Stimulated activated CD8-positive, alpha-beta memory T cell treated with anti-CD3 and anti-CD28 coated beads, Interleukin-12 subunit alpha, Interleukin-12 subunit beta, amount 100 ng/mL, for 1 hour (primary cell): ENCODE measurements around the gene PRDM16.

ENCODE experiments used
- DNase-seq: peaks from one replicate; pipeline ENCODE4 v3.0.0-alpha.2; 2020; ENCODE audit warnings: low read depth

The PRDM16 gene

DNA sequence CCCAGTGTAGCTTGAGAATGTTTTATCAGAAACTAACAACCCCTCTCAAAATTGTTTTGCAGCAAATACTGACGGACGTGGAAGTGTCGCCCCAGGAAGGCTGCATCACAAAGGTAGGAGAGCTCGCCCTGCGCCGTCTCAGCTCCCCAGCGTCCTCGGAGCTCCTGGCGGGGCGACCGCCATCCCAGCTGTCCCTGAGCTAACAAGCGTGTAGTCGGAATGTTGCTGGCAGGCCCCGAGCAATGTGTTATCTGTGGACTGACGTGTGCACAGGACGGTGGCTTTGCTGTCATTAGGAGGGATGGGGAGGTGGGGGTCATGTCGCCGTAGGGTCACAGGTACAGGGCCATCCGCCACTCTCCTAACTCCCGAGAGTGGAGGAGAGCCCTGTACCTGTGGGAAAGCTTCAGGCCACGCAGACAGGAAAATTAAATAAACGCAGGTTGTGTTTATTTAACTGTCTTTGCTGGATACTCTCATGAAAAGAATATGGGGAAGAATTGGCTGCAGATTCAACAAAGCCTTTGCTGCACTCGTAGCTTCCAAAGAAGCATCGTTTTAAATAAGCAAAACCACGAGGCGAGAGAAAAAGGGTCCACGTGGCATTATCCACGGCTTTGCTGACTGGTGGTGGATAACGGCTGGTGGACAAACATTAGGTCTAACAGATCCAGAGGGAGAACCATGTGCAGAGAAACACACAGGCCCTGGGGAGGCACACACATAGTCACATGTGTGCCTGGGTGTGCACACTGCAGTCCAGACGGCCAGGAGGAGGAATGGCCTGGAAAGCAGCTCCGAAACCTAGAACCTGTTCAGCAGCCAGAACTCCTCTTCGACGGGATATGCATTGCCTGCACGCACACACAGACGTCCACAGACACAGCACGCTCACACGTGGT lies 175.3 kb downstream of the PRDM16 start:
- no peak for DNase-seq

- no peak for DNase-seq
These were observed 175.9 kb downstream of the PRDM16 start for GRCh38 chr1:3244927-3245315.

- no peak for DNase-seq
These were observed 176.3 kb downstream of the PRDM16 start for GRCh38 chr1:3245344-3245743.

GRCh38 chr1:3245768-3246167 lies 176.8 kb downstream of the PRDM16 start:
- no peak for DNase-seq

DNA sequence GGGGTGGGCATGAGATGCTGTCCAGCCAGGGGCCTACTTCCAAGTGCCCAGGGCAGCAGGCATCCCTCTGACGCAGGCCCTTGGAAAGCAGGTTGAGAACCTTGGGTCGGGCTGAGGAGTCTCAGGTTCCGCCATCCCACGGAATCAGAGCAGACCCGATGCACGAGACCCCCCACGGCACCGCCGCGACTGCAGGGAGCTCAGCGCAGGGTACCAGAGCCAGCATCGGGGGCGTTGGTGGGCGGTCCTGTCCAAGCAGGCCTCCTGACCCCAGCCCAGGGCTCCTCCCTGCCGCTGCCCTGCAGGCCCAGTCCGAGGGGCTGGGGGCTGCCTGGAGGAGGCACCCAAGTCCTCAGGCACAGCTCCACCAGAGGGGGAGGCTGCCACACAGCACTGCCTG lies 177.2 kb downstream of the PRDM16 start:
- DNase-seq = no peak

DNA sequence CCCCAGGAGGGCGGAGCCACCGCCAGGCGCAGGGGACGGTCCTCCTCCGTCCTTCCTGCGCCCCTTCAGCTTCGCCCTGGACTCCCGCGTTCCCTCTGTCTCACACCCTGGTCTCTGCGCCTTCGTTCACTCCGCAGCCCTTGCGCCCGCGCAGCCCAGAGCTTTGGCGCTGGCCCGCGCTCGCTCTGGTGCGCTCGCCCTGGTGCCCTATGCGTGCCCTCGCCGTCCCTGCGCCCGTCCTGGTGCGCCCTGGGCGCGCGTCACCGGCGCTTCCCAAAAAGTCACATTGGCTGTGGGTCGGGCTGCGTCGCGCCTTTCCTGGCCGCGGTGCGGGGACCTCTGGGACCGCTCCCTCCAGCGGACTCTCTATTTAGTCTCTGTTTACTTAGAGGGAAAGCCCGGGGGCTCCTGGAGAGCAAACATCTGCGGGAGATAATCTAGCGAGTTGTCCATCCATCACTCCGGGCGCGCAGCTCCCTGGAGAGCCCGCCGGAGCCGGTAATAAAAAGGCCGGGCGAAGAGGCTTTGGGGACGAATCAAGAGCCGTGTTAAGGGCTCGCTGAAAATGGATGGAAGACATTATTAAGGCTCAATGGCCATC lies 178.6 kb downstream of the PRDM16 start:
- no peak for DNase-seq

DNA sequence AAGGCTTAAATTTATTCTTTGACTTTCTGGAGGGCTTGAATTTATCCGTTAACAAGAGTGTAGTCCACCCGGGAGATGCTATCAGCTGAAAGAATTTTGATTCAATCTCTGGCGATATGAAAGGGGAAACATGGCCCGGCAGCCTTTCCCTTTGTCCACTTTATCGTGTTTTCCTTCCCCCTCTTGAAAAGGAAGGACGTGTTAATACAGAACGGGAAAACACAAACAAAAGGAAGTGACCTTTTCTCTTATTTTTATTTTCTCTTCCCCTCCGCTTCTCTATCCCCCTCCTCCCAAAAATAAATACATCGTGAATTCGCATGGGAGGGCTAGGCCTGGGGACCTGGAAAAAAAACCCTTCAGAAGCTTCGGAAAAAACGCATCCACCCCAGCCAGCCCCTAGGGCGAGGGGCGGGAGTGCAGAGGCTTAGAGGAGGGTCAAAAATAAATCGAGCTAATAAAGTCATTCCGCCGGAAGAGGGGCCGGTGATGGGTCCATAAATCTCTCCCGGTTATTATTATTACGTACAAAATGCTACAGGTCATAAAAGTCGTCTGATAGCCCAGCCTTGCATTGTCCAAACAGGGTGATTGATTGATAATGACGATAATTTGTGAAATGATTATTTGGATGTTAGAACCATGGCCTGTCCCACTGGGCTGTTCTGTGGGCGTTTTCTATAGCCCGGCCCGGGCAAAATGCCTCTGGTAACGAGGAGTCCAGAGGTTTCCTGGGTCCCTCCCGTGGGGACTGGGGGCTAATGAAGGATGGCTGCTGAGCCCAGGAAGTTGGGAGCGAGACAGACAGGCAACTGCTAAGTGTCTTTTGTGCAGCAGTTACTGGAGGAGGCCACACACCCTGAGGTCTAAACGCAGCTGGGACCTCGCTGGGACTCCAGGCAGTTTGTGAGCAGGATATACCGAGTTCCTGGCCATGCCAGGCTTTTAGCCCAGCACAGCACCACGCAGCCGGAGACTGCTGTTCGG lies 179.4 kb downstream of the PRDM16 start:
- no peak for DNase-seq

DNA sequence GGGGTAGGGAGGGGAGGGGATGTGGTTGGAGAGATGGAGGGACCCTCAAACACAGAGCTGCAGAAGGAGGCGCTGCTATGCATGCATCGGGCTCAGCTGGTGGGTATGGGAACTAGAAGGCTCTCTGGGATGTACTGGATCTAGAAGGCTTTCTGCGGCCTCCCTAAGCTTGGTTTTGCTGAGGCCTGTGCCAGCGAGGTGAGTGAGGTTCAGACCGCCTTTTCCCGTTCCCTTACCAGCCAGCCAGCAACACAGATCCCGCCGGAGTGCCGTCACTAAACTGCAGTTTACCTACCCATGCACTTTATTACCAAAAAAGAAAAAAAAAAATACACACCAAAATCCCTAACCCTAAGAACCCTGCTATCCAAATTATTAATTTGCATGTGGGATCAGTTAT lies 180.2 kb downstream of the PRDM16 start:
- no peak for DNase-seq

DNA sequence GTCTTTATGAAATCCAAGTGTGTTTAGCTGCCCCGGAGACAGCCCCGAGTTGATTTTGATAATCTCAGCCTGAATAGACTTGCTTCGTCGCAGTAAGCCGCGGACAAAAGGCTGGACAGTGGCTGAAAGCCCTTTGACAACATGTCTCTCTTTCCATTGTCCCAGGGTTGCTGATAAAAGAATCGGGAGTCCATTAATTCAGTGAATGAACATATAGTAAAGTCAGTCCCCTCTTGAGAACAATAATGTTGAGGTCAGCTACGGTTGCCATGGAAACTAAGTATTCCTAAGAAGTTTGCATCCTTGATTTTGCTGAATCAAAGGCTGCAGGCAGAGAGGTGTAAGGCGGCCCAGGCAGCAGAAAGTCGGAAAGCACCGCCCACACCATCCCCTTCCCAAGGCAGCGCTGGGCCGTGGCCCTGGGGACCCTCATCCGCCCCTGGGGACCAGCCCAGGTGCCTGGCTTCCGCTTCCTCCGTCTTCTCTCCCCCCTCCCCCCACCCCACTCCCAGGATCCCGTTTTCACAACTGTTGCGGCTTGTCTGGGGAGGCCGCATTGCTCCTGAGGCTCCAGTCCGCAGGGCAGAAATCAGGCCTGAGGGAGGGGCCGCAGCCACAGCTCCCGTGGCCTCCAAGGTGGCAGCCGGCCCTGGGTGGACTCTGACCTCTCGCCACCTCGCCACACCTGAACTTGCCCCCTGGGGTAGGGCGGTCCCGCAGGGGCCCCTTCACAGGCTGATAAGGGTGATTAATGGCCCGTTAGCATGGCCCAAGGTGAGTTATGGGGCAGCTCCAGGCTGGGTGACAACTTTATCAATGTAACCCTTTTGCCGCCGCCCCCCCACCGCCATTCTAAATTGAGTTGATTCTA lies 180.9 kb downstream of the PRDM16 start:
- DNase-seq = no peak

GRCh38 chr1:3250624-3251023 lies 181.6 kb downstream of the PRDM16 start:
- no peak for DNase-seq

DNA sequence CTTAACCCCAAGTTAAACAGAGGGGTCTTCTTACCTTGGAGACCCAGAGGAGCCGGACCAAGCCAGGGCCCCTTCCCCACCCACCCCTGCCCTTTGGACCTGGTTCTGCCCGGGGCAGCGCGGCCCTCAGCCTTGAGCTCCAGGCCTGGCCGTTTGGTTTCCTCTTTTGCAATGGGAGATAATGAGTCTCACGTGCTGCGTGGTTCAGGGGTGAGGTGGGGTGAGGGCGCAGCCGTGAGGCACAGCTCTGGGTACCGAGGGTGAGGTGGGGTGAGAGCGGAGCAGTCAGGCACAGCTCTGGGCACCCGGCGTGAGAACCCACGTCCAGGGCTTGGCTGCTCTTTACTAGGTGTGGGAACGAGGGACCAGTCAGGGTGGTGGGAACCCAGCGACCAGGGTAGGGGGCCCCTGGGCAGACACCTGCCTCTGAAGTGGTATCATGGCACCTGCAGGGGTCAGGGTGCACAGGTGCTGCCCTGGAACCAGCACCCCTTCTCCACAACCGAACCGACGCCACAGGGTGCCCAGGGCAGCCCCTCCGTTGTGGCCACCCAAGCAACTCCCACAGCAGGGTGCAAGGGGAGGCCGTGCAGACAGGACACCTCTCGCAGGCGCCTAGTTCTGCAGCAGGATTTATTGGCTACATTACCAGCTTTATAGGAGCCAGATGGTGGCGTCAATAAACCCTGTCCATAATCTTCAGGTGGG lies 182.2 kb downstream of the PRDM16 start:
- DNase-seq = no peak

DNA sequence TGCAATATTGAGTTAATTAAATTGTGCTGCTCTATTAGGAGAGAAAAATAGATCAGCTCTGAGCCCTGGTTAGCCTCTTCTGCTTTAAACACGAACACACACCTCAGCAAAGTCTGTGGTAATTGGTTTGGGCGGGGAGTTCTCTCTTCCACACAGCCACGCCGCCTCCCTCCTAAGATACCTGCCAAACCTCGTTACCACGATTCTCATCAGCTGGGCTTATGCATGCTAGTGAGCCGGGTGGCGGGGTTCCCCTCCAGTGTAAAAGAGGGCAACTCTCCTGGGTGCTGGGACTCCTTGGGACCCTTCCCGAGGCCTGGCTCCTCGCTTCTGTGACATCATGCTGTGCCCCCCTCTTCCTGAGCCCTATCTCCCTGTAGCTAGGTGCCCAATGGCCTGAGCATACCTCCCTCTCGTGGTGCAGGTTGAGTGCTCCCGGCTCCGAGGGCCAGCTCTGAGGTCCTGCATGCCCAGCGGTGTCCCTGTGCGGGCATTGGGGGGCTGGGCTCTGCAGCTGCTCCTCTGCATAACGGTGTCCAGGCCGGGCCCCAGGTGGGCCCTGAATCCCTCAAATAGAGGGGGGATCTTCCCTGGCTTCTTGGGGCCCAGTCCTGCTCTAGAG lies 182.9 kb downstream of the PRDM16 start:
- DNase-seq = no peak

GRCh38 chr1:3255680-3256079 lies 186.7 kb downstream of the PRDM16 start:
- no peak for DNase-seq

DNA sequence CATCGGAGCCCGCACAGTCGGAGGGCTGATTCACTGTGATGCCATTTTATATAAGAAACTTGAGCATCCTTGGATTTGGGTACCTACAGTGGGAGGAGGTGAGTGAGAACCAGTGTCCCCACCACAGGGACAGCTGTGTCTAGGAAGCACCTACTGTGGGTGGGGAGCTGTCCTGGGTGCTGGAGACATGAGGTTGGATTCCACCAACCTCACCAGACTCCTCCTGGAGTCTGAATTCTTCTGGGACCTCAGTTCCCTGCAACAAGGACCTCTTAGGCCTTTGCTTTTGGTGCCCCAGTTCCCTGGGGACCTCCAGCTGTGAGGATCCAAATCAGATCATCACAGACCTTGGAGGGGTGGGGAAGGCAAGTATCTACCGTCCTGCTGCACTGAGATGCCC lies 188.8 kb downstream of the PRDM16 start:
- no peak for DNase-seq

- DNase-seq = no peak
These were observed 189.5 kb downstream of the PRDM16 start for GRCh38 chr1:3258386-3259003.

DNA sequence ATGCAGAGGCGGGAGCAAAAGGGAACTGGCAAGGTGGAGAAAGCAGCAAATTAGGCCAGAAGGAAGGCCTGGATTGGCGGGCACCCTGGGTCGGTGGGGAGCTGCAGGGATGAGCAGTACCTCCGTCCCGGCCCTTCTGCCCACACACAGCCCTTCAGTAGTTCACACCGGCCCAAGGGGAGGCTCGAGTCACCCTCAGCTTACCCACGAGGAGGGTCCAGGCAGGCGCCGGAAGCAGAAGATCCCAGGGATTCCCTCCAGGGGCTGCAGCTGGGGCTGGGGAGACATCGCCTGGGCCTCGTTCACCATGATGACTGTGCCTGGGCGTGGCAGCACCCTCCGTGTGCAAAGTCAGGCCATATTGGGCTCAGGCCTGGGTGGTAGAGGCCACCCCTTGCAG lies 190.0 kb downstream of the PRDM16 start:
- DNase-seq = no peak

GRCh38 chr1:3261007-3261968 lies 192.3 kb downstream of the PRDM16 start:
- DNase-seq = no peak

DNA sequence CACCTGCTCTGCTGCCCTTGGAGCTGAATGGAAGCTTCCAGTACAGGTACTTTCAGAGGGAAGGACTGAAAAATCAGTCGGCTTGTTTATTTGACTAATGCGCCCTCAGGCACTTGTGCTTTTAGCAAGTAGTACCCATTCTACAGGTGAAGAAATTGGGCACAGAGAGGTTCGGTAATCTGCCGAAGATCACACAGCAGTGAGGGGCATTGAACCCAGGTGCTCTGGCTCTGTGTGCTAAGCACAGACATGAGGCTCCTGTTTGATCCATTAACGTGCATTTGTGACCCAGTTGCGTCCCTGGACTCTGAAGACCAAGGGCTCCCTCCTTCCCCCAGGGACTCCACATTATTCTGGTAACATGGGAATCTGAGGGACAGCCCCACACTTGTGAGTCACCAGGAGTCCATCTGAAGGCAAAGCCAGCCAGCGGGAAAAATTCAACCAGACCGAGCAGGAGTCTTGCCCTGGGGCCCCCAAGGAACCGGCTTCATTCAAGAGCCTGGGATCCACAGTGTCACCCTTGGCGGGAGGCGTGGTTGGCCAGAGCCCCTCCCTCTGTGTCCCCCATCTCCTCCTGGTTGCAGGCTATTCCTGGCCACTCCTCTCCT lies 193.1 kb downstream of the PRDM16 start:
- DNase-seq = no peak
